GM23338 (cell line): ENCODE results near the gene SCPEP1.

Source experiments
- CREB1 ChIP-seq: fragments of 250-450 bp; sonication (Bioruptor Pico); IDR thresholded peaks from 2 replicates; pipeline ENCODE4 v1.5.0; 2020; ENCODE audit warnings: low read depth, mild to moderate bottlenecking, moderate library complexity
- EZH2 ChIP-seq: fragments of 200-600 bp; sonication (generic); IDR thresholded peaks from one replicate; pipeline ENCODE4 v1.8.0; 2017; ENCODE audit warnings: antibody characterized with exemption, mild to moderate bottlenecking, low read depth; ENCODE audit not compliant: unreplicated experiment
- POLR2AphosphoS5 ChIP-seq: IDR thresholded peaks from 2 replicates; pipeline ENCODE4 v1.6.1; 2016; ENCODE audit warnings: antibody characterized with exemption, low read depth
- REST ChIP-seq: IDR thresholded peaks from one replicate; pipeline ENCODE4 v1.6.1; 2018; ENCODE audit warnings: antibody characterized with exemption; ENCODE audit not compliant: unreplicated experiment
- TF ChIP-seq, protein P1 (sequence below), 2 experiments: fragments of 200-600 bp in 1 of 2; sonication (generic) in 1 of 2; conservative IDR thresholded peaks; 2 replicates each; pipeline versions ENCODE4 v1.5.1 to v1.6.1; 2016 to 2017; ENCODE audit warnings: antibody characterized with exemption in 2 of 2, low read depth in 2 of 2, mild to moderate bottlenecking in 2 of 2, moderate library complexity in 1 of 2

DNA sequence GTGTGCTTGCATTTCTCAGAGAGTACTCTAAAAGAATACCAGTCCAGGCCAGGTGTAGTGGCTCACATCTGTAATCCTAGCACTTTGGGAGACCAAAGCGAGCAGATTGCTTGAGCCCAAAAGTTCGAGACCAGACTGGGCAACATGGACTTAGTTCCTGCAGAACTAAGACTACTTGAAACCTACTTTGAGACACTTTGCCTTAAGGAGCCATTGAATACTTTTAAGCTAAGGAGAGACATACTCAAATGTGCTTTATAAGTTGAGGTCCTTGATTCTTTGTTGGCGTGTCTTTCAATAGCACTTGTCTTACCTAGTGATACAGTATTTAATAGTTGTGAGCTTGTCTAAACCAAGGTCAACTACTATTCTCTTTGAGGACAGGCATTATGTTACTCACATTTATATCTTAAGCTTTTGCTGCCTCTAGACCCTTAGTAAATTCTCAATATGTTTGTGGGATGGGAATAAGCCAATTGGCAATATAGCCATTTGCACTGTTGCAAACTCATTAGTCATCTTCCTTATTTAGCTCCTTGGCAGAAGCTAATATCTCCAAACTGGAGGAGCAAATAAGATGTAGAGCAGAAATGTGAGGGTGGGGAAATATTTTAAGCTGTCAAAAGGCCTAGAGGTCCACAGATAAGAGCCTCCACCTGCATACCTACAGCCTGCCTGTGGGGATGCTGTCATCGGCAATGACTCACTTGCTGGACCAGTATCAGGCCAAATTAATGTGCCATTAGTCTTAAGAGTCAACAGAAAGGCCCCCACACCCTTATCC, 16.3 kb downstream of the SCPEP1 start:
- TF ChIP-seq, protein P1, sequence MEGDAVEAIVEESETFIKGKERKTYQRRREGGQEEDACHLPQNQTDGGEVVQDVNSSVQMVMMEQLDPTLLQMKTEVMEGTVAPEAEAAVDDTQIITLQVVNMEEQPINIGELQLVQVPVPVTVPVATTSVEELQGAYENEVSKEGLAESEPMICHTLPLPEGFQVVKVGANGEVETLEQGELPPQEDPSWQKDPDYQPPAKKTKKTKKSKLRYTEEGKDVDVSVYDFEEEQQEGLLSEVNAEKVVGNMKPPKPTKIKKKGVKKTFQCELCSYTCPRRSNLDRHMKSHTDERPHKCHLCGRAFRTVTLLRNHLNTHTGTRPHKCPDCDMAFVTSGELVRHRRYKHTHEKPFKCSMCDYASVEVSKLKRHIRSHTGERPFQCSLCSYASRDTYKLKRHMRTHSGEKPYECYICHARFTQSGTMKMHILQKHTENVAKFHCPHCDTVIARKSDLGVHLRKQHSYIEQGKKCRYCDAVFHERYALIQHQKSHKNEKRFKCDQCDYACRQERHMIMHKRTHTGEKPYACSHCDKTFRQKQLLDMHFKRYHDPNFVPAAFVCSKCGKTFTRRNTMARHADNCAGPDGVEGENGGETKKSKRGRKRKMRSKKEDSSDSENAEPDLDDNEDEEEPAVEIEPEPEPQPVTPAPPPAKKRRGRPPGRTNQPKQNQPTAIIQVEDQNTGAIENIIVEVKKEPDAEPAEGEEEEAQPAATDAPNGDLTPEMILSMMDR (conservative IDR thresholded peaks at IDR 0.05; ENCODE audit: low read depth in 2 of 2): no peak
- no peak for TF ChIP-seq REST
- TF ChIP-seq CREB1 (CRISPR knock-in tag): no peak
- TF ChIP-seq POLR2AphosphoS5: no peak
- no peak for TF ChIP-seq EZH2
